Prostate gland (tissue), 2 donors: ENCODE measurements around the gene TMEM94.

Experiments used
- POLR2AphosphoS5 ChIP-seq: sonication (generic); formaldehyde crosslinking; IDR thresholded peaks from one replicate; pipeline ENCODE4 v1.6.1; 2017; ENCODE audit warnings: antibody characterized with exemption
- TF ChIP-seq, protein P1 (sequence below), 4 experiments: fragments of 200-600 bp in 2 of 4; fragments of 450-650 bp in 2 of 4; sonication (generic) in 2 of 4; IDR thresholded peaks; 1 replicate in 3 of 4; 2 replicates in 1 of 4; pipeline ENCODE4 v1.5.1; 2016 to 2019; ENCODE audit warnings: antibody characterized with exemption in 4 of 4, mild to moderate bottlenecking in 2 of 4, moderate library complexity in 2 of 4

DNA sequence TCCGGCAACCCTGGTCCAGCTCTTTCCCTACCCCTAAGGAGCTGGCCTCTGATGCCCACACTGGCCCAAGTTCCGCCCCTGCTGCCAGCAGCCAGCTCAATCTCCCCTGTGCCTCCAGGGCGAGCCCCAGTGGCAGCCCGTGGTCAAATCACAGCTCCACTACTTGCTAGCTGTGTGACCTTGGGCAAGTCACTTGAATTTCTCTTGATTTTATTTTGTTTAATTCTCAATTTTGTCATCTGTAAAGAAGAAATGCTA lies 48.6 kb downstream of the TMEM94 start:
- TF ChIP-seq, protein P1, sequence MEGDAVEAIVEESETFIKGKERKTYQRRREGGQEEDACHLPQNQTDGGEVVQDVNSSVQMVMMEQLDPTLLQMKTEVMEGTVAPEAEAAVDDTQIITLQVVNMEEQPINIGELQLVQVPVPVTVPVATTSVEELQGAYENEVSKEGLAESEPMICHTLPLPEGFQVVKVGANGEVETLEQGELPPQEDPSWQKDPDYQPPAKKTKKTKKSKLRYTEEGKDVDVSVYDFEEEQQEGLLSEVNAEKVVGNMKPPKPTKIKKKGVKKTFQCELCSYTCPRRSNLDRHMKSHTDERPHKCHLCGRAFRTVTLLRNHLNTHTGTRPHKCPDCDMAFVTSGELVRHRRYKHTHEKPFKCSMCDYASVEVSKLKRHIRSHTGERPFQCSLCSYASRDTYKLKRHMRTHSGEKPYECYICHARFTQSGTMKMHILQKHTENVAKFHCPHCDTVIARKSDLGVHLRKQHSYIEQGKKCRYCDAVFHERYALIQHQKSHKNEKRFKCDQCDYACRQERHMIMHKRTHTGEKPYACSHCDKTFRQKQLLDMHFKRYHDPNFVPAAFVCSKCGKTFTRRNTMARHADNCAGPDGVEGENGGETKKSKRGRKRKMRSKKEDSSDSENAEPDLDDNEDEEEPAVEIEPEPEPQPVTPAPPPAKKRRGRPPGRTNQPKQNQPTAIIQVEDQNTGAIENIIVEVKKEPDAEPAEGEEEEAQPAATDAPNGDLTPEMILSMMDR (IDR thresholded peaks at IDR 0.05) = no peak
- TF ChIP-seq POLR2AphosphoS5 = no peak
